ENCODE results near the gene SMC3. TPM values are rescaled to one million over a fixed set of nuclear protein-coding genes. Genes with fewer than 3 reads are reported as not detected.

Gene SMC3
- total RNA-seq, 1 donor from 2014 or later, result 60.6 TPM

GRCh38 chr10:110650265-110650668, 82.8 kb downstream of the SMC3 start:
- Mint-ChIP-seq H3K9me3 (no peaks in the 10 kb centered on the region), H3K27me3 (peaks cover 27% of the 10 kb centered on the region), H3K4me3 (no peak overlapping the region), H3K27ac (no peak overlapping the region), H3K36me3 (no peaks in the 10 kb centered on the region), H3K4me1 (ENCODE audit: unreplicated experiment) (peaks cover 28% of the 10 kb centered on the region)
- TF ChIP-seq CTCF (conservative IDR thresholded peaks at IDR 0.05), result no peak
- DNase-seq (ENCODE audit: extremely low spot score, unreplicated experiment), result no peak

DNA sequence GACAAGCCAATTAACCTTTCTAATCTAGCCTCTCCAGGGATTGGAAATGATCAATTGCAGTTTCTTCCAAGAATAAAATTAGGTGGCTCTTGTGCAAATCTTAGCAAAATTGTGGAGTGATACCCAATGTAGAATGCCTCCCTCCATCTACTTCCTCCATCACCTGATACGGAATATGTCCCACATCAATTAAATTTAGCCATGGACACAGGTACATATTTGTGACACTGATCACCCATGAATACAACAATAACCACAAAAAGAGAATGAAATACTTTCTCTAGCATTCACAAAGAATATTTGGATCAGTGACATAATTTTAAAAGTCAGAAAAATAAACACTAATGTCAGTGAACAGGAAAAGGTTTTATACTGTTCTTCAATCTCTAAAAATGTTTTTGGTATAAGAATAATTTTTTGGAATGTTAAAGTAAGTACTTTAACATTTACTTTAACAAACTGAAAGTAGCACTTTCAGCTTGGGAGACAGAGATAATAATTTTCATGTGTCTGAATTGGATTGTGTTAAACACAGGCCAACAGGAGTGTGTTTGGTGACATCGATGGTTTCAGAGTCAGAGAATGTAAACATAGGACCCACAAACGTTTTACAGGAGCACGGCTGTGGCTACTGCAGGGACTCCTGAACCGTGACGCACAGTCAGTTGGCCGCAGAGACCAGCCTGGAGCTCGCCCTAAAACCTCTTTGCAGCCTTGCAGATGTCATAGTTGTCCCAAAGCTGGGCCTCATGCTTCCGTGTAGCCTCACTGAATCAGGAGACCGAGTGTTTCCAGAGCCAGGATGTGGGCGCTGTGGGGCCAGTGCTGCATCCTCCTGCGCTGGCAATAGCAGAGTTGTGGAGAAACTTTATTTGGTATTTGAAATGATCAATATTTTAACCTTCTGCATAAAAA, 83.8 kb downstream of the SMC3 start:
- Mint-ChIP-seq H3K27me3 (peaks cover 20% of the 10 kb centered on the region), H3K4me1 (ENCODE audit: unreplicated experiment) (peaks cover 29% of the 10 kb centered on the region), H3K36me3 (no peaks in the 10 kb centered on the region), H3K4me3 (no peak overlapping the region), H3K9me3 (no peaks in the 10 kb centered on the region), H3K27ac (no peak overlapping the region)
- DNase-seq (ENCODE audit: extremely low spot score, unreplicated experiment), result no peak
- TF ChIP-seq CTCF (conservative IDR thresholded peaks at IDR 0.05), result no peak

GRCh38 chr10:110652475-110653118, 85.1 kb downstream of the SMC3 start:
- no peak for TF ChIP-seq CTCF (conservative IDR thresholded peaks at IDR 0.05)
- no peak for DNase-seq (ENCODE audit: extremely low spot score, unreplicated experiment)
- Mint-ChIP-seq H3K4me1 (ENCODE audit: unreplicated experiment) (peaks cover 29% of the 10 kb centered on the region), H3K4me3 (no peak overlapping the region), H3K27me3 (peaks cover 14% of the 10 kb centered on the region), H3K9me3 (no peaks in the 10 kb centered on the region), H3K27ac (no peak overlapping the region), H3K36me3 (no peaks in the 10 kb centered on the region)

Other genes starting within 250 kb of the SMC3 start
- 16.3 and 61.6 TPM in 2 replicates for gene DUSP5, start 69.8 kb upstream of the SMC3 start, total RNA-seq (ENCODE audit: low replicate concordance)
- gene RBM20, start 76.6 kb downstream of the SMC3 start, total RNA-seq (ENCODE audit: low replicate concordance), result 2.8 and 5.2 TPM in 2 replicates

Data from type B pancreatic cell (in vitro differentiated cells).